Panc1 (cell line): ENCODE results near the gene HOXA4. TPM values are rescaled to one million over a fixed set of nuclear protein-coding genes. Genes with fewer than 3 reads are reported as not detected.

Experiments
- ATAC-seq: fragments of 200-7000 bp; cut with Tn5 transposase; 2 replicates; pipeline ENCODE4 v1.9.1; 2020; ENCODE audit warnings: mild to moderate bottlenecking, moderate library complexity
- BruUV-seq: library from RNA; stranded (reverse); fragments of 400-500 nt; replicated peaks from 2 replicates; lab custom pipeline; 2021; lab: Mats Ljungman, UMichigan
- CTCF ChIA-PET: fragments of 300-600 bp; sonication (Branson Sonifier 250); formaldehyde crosslinking; loops from one replicate; lab custom pipeline; 2022; ENCODE audit warnings: antibody characterized with exemption; lab: Charles Lee
- POLR2A ChIA-PET: fragments of 300-600 bp; sonication (Branson Sonifier 250); formaldehyde crosslinking; loops from one replicate; lab custom pipeline; 2022; ENCODE audit warnings: antibody characterized with exemption; lab: Charles Lee
- DNase-seq: peaks from one replicate; pipeline ENCODE4 v3.0.0-alpha.2; 2010; ENCODE audit warnings: low read depth, low spot score
- H3K27ac ChIP-seq: 2 replicates; pipeline ENCODE4 v1.5.1; 2011; ENCODE audit warnings: mild to moderate bottlenecking, low read length, inconsistent platforms
- H3K27me3 ChIP-seq: fragments of 200-500 bp; sonication (Bioruptor generic); 2 replicates; pipeline ENCODE4 v1.6.0; 2014; ENCODE audit warnings: low read length, inconsistent platforms; ENCODE audit not compliant: control insufficient read depth, insufficient read depth
- H3K36me3 ChIP-seq: fragments of 200-500 bp; sonication (Bioruptor generic); 2 replicates; pipeline ENCODE4 v1.5.1; 2014; ENCODE audit warnings: inconsistent platforms, mild to moderate bottlenecking, low read length, moderate library complexity; ENCODE audit not compliant: control insufficient read depth, insufficient read depth
- H3K4me1 ChIP-seq: 2 replicates; pipeline ENCODE4 v1.5.1; 2011; ENCODE audit warnings: inconsistent platforms, mild to moderate bottlenecking, low read length, moderate library complexity; ENCODE audit not compliant: control insufficient read depth, insufficient read depth
- H3K4me3 ChIP-seq, 2 experiments: 2 replicates each; pipeline ENCODE4 v1.5.1; 2011 to 2012; ENCODE audit warnings: low read depth in 2 of 2, low read length in 2 of 2, mild to moderate bottlenecking in 2 of 2, inconsistent platforms in 1 of 2, moderate library complexity in 1 of 2
- H3K9me3 ChIP-seq: fragments of 200-500 bp; sonication (Bioruptor generic); 2 replicates; pipeline ENCODE4 v1.5.1; 2014; ENCODE audit warnings: low read depth, mild to moderate bottlenecking, inconsistent platforms, low read length, moderate library complexity; ENCODE audit not compliant: control insufficient read depth, insufficient read depth
- CTCF ChIP-seq: fragments of 450-650 bp; IDR thresholded peaks from 2 replicates; pipeline ENCODE4 v1.5.1; 2017; ENCODE audit warnings: mild to moderate bottlenecking
- POLR2AphosphoS5 ChIP-seq: IDR thresholded peaks from 2 replicates; pipeline ENCODE4 v1.6.1; 2012; ENCODE audit warnings: mild to moderate bottlenecking, low read depth, low read length, moderate library complexity
- REST ChIP-seq, 2 experiments: IDR thresholded peaks; 2 replicates each; pipeline ENCODE4 v1.6.1; 2011 to 2012; ENCODE audit warnings: low read depth in 2 of 2, control low read depth in 1 of 2, low read length in 1 of 2, mild to moderate bottlenecking in 1 of 2, moderate library complexity in 1 of 2; ENCODE audit not compliant: insufficient read depth in 1 of 2
- SIN3A ChIP-seq: IDR thresholded peaks from 2 replicates; pipeline ENCODE4 v1.6.1; 2012; ENCODE audit warnings: low read depth, mild to moderate bottlenecking, low read length, moderate library complexity, borderline replicate concordance; ENCODE audit not compliant: insufficient read depth
- TCF7L2 ChIP-seq: IDR thresholded peaks from 2 replicates; pipeline ENCODE4 v1.6.1; 2011; ENCODE audit warnings: mild to moderate bottlenecking, low read depth, low read length, inconsistent platforms
- in situ Hi-C: cut with HindIII; loops from 2 replicates; pipeline ENCODE4 v1.10.0; 2016; ENCODE audit warnings: low sequenced_read_pairs, low pct_unique_long_range_greater_than_20kb
- intact Hi-C: fragments of 100-400 bp; cut with micrococcal nuclease; formaldehyde crosslinking; loops from one replicate; pipeline ENCODE4 v1.10.0; 2022; ENCODE audit not compliant: unreplicated experiment
- total RNA-seq: library from RNA; stranded (reverse); gene quantifications from one replicate; pipeline ENCODE4 v1.2.1, GENCODE V29; 2021; ENCODE audit not compliant: unreplicated experiment

HOXA4 gene
- total RNA-seq, 1 experiment from 2014 or later: 0.39 TPM

GRCh38 chr7:27142580-27143022 is 12.0 kb upstream of the HOXA4 start:
- H3K27me3 ChIP-seq: no peaks in the 10 kb centered on the region
- no peak for DNase-seq
- ChIA-PET POLR2A (no interaction called here), CTCF (interaction anchor here (0.6 to 2.7 kb wide), 4 partner anchors 37 to 461 kb away, joined by 3 to 9 read pairs (median 4); no protein-coding TSS in a partner anchor)
- no peak for TF ChIP-seq TCF7L2
- TF ChIP-seq CTCF: no peak
- TF ChIP-seq POLR2AphosphoS5: no peak
- no peak for TF ChIP-seq REST (IDR thresholded peaks at IDR 0.05; ENCODE audit: insufficient read depth in 1 of 2, low read depth in 2 of 2, low read length in 1 of 2)
- no peak for TF ChIP-seq SIN3A
- ATAC-seq: peak; percentile 55
- peaks cover 20% of the 10 kb centered on the region for H3K4me1 ChIP-seq
- intact Hi-C loops: no loop called here
- in situ Hi-C loops: loop anchor here (5.0 kb wide), 1 partner anchor 285 kb away; no protein-coding TSS in a partner anchor
- no peaks in the 10 kb centered on the region for H3K36me3 ChIP-seq
- H3K27ac ChIP-seq: peak overlapping the region; percentile 84
- H3K9me3 ChIP-seq: no peaks in the 10 kb centered on the region
- peak overlapping the region; percentile 58 to 87 for H3K4me3 ChIP-seq
- no TSS peak for BruUV-seq

GRCh38 chr7:27141923-27142579 is 11.5 kb upstream of the HOXA4 start:
- no peak for DNase-seq
- H3K27me3 ChIP-seq: no peaks in the 10 kb centered on the region

More at GRCh38 chr7:27141923-27142579, 11.5 kb upstream of the HOXA4 start:
- BruUV-seq: no TSS peak
- no peaks in the 10 kb centered on the region for H3K9me3 ChIP-seq
- peak overlapping the region; percentile 58 to 87 for H3K4me3 ChIP-seq
- H3K4me1 ChIP-seq: peaks cover 25% of the 10 kb centered on the region
- ATAC-seq: peak; percentile 57
- in situ Hi-C loops (loop anchor here (5.0 kb wide), 1 partner anchor 285 kb away; no protein-coding TSS in a partner anchor), intact Hi-C loops (no loop called here)
- peak overlapping the region; percentile 84 for H3K27ac ChIP-seq
- no peak for TF ChIP-seq REST (IDR thresholded peaks at IDR 0.05; ENCODE audit: insufficient read depth in 1 of 2, low read depth in 2 of 2, low read length in 1 of 2)
- TF ChIP-seq CTCF: peak; percentile 55
- POLR2A ChIA-PET: no interaction called here
- CTCF ChIA-PET: interaction anchor here (0.5 to 2.7 kb wide), 4 partner anchors 14 to 460 kb away, joined by 3 to 9 read pairs (median 3); no protein-coding TSS in a partner anchor
- no peaks in the 10 kb centered on the region for H3K36me3 ChIP-seq
